Breast epithelium (tissue), 3 donors: Measurements from ENCODE around the gene PYM1.

Experiments
- POLR2A ChIP-seq: fragments of 450-650 bp; IDR thresholded peaks from one replicate; pipeline ENCODE4 v1.6.1; 2016; ENCODE audit warnings: antibody characterized with exemption, mild to moderate bottlenecking, moderate library complexity
- POLR2AphosphoS5 ChIP-seq, 3 donors: sonication (generic); formaldehyde crosslinking; IDR thresholded peaks; one replicate each; pipeline ENCODE4 v1.6.1; 2017; ENCODE audit warnings: antibody characterized with exemption in 3 of 3
- TF ChIP-seq, protein P1 (sequence below), 3 donors: fragments of 450-650 bp; IDR thresholded peaks; one replicate each; pipeline ENCODE4 v1.5.1; 2016 to 2017; ENCODE audit warnings: antibody characterized with exemption in 3 of 3, mild to moderate bottlenecking in 3 of 3, moderate library complexity in 3 of 3

DNA sequence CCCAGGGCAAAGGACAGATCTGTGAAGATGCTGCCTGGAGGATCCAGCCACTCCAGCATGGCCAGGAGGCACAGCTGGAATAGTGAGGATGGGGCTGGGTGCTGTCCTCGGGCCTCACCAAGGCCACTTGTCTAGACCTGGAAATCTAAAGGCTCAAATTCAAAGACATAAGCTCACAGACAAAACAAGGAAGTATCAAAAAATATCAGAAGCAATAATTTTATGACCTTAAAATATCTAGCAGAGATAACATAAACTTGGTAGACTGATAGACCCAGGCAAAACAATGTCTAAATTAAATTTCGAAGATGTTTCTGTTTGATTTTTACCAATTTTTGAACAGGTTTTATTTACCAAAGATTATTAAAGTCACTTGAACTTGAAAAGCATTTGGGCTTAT is 62.4 kb downstream of the PYM1 start:
- TF ChIP-seq POLR2A, result no peak
- TF ChIP-seq, protein P1, sequence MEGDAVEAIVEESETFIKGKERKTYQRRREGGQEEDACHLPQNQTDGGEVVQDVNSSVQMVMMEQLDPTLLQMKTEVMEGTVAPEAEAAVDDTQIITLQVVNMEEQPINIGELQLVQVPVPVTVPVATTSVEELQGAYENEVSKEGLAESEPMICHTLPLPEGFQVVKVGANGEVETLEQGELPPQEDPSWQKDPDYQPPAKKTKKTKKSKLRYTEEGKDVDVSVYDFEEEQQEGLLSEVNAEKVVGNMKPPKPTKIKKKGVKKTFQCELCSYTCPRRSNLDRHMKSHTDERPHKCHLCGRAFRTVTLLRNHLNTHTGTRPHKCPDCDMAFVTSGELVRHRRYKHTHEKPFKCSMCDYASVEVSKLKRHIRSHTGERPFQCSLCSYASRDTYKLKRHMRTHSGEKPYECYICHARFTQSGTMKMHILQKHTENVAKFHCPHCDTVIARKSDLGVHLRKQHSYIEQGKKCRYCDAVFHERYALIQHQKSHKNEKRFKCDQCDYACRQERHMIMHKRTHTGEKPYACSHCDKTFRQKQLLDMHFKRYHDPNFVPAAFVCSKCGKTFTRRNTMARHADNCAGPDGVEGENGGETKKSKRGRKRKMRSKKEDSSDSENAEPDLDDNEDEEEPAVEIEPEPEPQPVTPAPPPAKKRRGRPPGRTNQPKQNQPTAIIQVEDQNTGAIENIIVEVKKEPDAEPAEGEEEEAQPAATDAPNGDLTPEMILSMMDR (IDR thresholded peaks at IDR 0.05), result no peak
- no peak for TF ChIP-seq POLR2AphosphoS5 (IDR thresholded peaks at IDR 0.05)
